Activated naive CD8-positive, alpha-beta T cell treated with anti-CD3 and anti-CD28 coated beads, Interleukin-2, amount 50 U/mL, for 24 hours (primary cell): ENCODE measurements around the gene F10.
A peak's percentile ranks its signal among the peaks of the same experiment; 100 is the strongest.

Experiments used
- ATAC-seq: fragments of 150-1000 bp; cut with Tn5 transposase; one replicate; pipeline ENCODE4 v1.10.0; 2021
- DNase-seq: peaks from one replicate; pipeline ENCODE4 v3.0.0; 2021
- H3K27ac Mint-ChIP-seq: one replicate; pipeline ENCODE4 v1.8.0; 2021; ENCODE audit warnings: mild to moderate bottlenecking, mixed read lengths
- H3K27me3 Mint-ChIP-seq: one replicate; pipeline ENCODE4 v1.8.0; 2021; ENCODE audit warnings: mixed read lengths
- H3K36me3 Mint-ChIP-seq: one replicate; pipeline ENCODE4 v1.8.0; 2021; ENCODE audit warnings: low read depth, mixed read lengths
- H3K4me1 Mint-ChIP-seq: one replicate; pipeline ENCODE4 v1.8.0; 2021; ENCODE audit warnings: mixed read lengths
- H3K4me3 Mint-ChIP-seq: one replicate; pipeline ENCODE4 v1.8.0; 2021; ENCODE audit warnings: mild to moderate bottlenecking, moderate library complexity, mixed read lengths
- H3K9me3 Mint-ChIP-seq: one replicate; pipeline ENCODE4 v1.8.0; 2021; ENCODE audit warnings: mixed read lengths

F10 gene

GRCh38 chr13:113143466-113144254 lies 21.1 kb downstream of the F10 start:
- Mint-ChIP-seq H3K4me1 (peaks cover 7% of the 10 kb centered on the region), H3K27ac (no peak overlapping the region)
- no peak for ATAC-seq

DNA sequence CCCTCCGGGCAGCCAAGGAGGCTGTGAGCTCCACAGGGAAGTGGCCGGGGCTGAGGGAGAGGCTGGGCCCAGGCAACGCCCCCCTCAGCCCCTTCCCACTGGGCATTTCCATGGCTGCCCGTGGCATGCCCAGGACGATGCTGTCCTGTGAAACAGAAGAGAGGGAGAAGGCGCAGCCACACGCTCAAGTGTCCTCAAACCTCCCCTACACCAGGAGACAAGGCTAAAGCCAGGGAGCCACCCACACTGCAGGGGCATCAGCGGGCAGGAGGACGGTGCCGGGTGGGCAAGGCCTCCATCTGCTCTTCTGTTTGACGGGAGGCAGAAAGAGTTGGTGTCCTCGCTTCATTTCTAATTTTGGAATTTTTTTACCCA lies 21.6 kb downstream of the F10 start:
- DNase-seq (no peak), ATAC-seq (no peak)
- Mint-ChIP-seq H3K9me3 (no peaks in the 10 kb centered on the region), H3K36me3 (no peaks in the 10 kb centered on the region), H3K27me3 (no peaks in the 10 kb centered on the region), H3K27ac (no peak overlapping the region), H3K4me3 (no peak overlapping the region), H3K4me1 (peaks cover 7% of the 10 kb centered on the region)

More at GRCh38 chr13:113143466-113144254, 21.1 kb downstream of the F10 start:
- Mint-ChIP-seq H3K9me3 (no peaks in the 10 kb centered on the region), H3K4me3 (no peak overlapping the region), H3K36me3 (no peaks in the 10 kb centered on the region), H3K27me3 (no peaks in the 10 kb centered on the region)
- no peak for DNase-seq

DNA sequence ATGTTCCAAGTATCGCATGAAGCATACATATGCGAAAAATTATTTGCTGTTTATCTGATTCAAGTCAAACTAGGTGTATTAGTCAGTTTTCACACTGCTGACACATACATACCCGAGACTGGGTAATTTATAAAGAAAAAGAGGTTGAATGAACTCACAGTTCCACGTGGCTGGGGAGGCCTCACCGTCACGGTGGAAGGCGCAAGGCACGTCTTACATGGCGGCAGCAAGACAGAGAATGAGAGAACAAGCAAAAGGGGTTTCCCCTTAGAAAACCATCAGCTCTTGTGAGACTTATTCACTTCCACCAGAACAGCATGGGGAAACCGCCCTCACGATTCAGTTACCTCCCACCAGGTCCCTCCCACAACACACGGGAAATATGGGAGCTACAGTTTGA lies 22.9 kb downstream of the F10 start:
- Mint-ChIP-seq H3K27ac (no peak overlapping the region), H3K27me3 (peaks cover 2% of the 10 kb centered on the region), H3K4me3 (no peak overlapping the region), H3K4me1 (peaks cover 7% of the 10 kb centered on the region), H3K36me3 (no peaks in the 10 kb centered on the region), H3K9me3 (no peaks in the 10 kb centered on the region)
- DNase-seq (peak; percentile 16), ATAC-seq (peak; percentile 40)

DNA sequence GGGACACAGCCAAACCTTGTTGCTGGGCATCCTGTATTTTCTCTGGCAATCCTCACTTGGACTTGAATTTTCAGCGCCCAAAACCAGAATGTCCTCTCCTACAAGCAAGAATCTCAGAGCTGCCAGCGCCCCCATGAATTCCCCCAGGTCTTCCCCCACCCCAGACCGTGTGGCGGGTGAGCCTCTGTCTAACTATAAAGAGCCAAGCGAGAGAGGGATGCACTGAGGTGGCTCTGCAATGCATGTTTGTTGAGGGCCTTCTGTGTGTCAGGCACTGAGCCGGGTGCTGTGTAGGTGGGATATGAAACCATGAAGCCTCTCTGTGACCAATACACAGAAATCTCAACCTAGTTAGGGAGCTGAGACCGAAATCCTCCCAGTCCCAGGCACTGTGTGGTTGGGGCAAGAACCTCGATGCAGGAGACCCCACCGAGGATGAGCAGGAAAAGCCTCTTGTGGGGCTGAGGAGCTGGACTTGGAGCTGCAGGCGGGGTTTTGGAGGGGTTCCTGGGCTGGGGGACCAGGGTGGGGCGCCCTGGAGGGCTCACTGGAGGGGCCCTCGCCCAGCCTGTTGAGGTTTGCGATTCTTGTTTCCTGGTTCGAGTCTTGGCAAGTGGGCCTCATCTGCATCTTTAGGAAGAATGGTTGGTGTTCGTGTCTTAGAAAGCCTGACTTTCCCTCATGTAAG lies 23.5 kb downstream of the F10 start:
- peak; percentile 15 for ATAC-seq

DNA sequence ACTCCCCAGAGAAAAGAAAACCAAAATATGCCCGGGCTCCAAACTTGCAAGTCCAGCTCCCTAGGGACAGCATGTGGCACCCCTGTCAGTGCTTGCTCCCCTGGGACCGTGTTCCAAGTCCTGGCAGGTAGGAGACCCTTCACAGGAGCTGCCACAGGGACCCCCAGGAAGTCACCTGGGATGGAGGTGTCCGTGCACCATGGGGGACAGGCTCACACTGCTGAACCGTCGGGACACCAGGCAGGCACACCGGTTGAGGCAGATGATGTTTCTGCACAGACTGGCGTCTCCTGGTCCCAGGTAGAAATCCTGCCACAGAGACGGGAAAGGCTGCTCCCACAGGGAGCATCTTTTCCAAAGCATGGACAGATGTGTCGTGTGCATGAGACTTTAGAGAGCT lies 24.2 kb downstream of the F10 start:
- H3K4me3 Mint-ChIP-seq, result no peak overlapping the region
- H3K36me3 Mint-ChIP-seq, result no peaks in the 10 kb centered on the region
- H3K27me3 Mint-ChIP-seq, result peaks cover 9% of the 10 kb centered on the region
- peaks cover 7% of the 10 kb centered on the region for H3K4me1 Mint-ChIP-seq
- ATAC-seq (no peak), DNase-seq (no peak)
- H3K27ac Mint-ChIP-seq, result no peak overlapping the region
- no peaks in the 10 kb centered on the region for H3K9me3 Mint-ChIP-seq

More for the DNA sequence above, 23.5 kb downstream of the F10 start:
- no peaks in the 10 kb centered on the region for H3K9me3 Mint-ChIP-seq
- no peak for DNase-seq
- no peaks in the 10 kb centered on the region for H3K36me3 Mint-ChIP-seq
- no peak overlapping the region for H3K4me3 Mint-ChIP-seq
- H3K4me1 Mint-ChIP-seq, result peaks cover 7% of the 10 kb centered on the region
- H3K27me3 Mint-ChIP-seq, result peaks cover 5% of the 10 kb centered on the region
- no peak overlapping the region for H3K27ac Mint-ChIP-seq

DNA sequence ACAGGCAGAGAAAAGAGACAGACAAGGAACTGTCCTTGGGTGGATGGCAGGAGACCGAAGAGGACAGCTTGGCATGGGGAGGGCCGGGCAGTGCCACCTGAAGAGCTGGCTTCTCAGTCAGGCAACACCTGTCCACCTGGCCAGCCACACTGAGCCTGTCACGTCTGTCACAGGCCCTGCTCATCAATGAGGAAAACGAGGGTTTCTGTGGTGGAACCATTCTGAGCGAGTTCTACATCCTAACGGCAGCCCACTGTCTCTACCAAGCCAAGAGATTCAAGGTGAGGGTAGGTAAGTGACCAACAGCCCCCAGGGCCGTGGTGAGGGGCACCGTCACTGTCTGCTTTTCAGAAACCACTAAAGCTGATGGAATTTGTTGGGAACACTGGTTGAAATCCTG lies 24.6 kb downstream of the F10 start:
- Mint-ChIP-seq H3K9me3 (no peaks in the 10 kb centered on the region), H3K27ac (no peak overlapping the region), H3K4me1 (peaks cover 9% of the 10 kb centered on the region), H3K36me3 (no peaks in the 10 kb centered on the region), H3K27me3 (peaks cover 11% of the 10 kb centered on the region), H3K4me3 (no peak overlapping the region)
- DNase-seq (no peak), ATAC-seq (no peak)

GRCh38 chr13:113148407-113148806 lies 25.8 kb downstream of the F10 start:
- Mint-ChIP-seq H3K36me3 (no peaks in the 10 kb centered on the region), H3K9me3 (no peaks in the 10 kb centered on the region), H3K27me3 (peaks cover 19% of the 10 kb centered on the region), H3K4me1 (peaks cover 17% of the 10 kb centered on the region), H3K4me3 (no peak overlapping the region), H3K27ac (no peak overlapping the region)
- ATAC-seq (no peak), DNase-seq (no peak)

- H3K36me3 Mint-ChIP-seq, result no peaks in the 10 kb centered on the region
- no peak overlapping the region for H3K27ac Mint-ChIP-seq
- DNase-seq (no peak), ATAC-seq (no peak)
- H3K27me3 Mint-ChIP-seq, result peaks cover 19% of the 10 kb centered on the region
- no peak overlapping the region for H3K4me3 Mint-ChIP-seq
- no peaks in the 10 kb centered on the region for H3K9me3 Mint-ChIP-seq
- peaks cover 21% of the 10 kb centered on the region for H3K4me1 Mint-ChIP-seq
Measured at GRCh38 chr13:113148940-113149503, 26.4 kb downstream of the F10 start.

- Mint-ChIP-seq H3K4me1 (peaks cover 22% of the 10 kb centered on the region), H3K4me3 (no peak overlapping the region), H3K27ac (no peak overlapping the region), H3K9me3 (peaks cover 3% of the 10 kb centered on the region), H3K36me3 (no peaks in the 10 kb centered on the region), H3K27me3 (peaks cover 19% of the 10 kb centered on the region)
- no peak for DNase-seq
- no peak for ATAC-seq
Measured at GRCh38 chr13:113149711-113150549, 27.3 kb downstream of the F10 start.

GRCh38 chr13:113150550-113151365 lies 28.2 kb downstream of the F10 start:
- H3K4me3 Mint-ChIP-seq, result no peak overlapping the region
- no peaks in the 10 kb centered on the region for H3K36me3 Mint-ChIP-seq
- H3K27me3 Mint-ChIP-seq, result peaks cover 19% of the 10 kb centered on the region
- DNase-seq, result no peak
- peaks cover 20% of the 10 kb centered on the region for H3K4me1 Mint-ChIP-seq
- no peak overlapping the region for H3K27ac Mint-ChIP-seq
- ATAC-seq, result no peak
- peaks cover 11% of the 10 kb centered on the region for H3K9me3 Mint-ChIP-seq

- peaks cover 16% of the 10 kb centered on the region for H3K4me1 Mint-ChIP-seq
- peak overlapping the region; percentile 74 for H3K4me3 Mint-ChIP-seq
- H3K9me3 Mint-ChIP-seq, result peaks cover 13% of the 10 kb centered on the region
- no peak overlapping the region for H3K27ac Mint-ChIP-seq
- ATAC-seq (peak; percentile 45), DNase-seq (peak; percentile 16)
- H3K36me3 Mint-ChIP-seq, result no peaks in the 10 kb centered on the region
- peaks cover 19% of the 10 kb centered on the region for H3K27me3 Mint-ChIP-seq
Measured at GRCh38 chr13:113151745-113152690, 29.4 kb downstream of the F10 start.

DNA sequence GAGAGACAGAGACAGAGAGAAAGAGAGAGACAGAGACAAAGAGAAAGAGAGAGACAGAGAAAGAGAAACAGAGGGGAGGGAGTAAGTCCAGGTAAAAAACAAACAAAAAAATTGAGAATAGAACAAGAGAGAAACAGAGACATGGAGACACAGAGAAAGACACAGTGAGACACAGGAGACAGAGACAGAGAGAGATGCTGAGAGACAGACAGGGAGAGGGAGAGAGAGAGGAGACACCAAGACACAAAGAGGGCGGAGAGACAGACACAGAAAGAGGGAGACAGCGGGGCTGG lies 30.0 kb downstream of the F10 start:
- peaks cover 16% of the 10 kb centered on the region for H3K4me1 Mint-ChIP-seq
- DNase-seq (no peak), ATAC-seq (peak; percentile 6)
- H3K27me3 Mint-ChIP-seq, result peaks cover 19% of the 10 kb centered on the region
- H3K4me3 Mint-ChIP-seq, result peak overlapping the region; percentile 74
- H3K36me3 Mint-ChIP-seq, result no peaks in the 10 kb centered on the region
- peak overlapping the region; percentile 64 for H3K27ac Mint-ChIP-seq
- H3K9me3 Mint-ChIP-seq, result peaks cover 13% of the 10 kb centered on the region
